Astrocyte of the cerebellum (primary cell): ENCODE data around the gene MRPS18B.

Source experiments
- DNase-seq: peaks from one replicate; pipeline ENCODE4 v3.0.0-alpha.2; 2011; ENCODE audit warnings: low read depth
- H3K4me3 ChIP-seq: 2 replicates; pipeline ENCODE4 v1.5.1; 2011; ENCODE audit warnings: mild to moderate bottlenecking, low read depth, low read length, moderate library complexity
- CTCF ChIP-seq: IDR thresholded peaks from 2 replicates; pipeline ENCODE4 v1.5.1; 2012; ENCODE audit warnings: low read length, low read depth, moderate library complexity, mild to moderate bottlenecking; ENCODE audit errors: missing control alignments
- in situ Hi-C: cut with HindIII; loops from 2 replicates; pipeline ENCODE4 v1.10.0; 2017; ENCODE audit warnings: low sequenced_read_pairs

Gene MRPS18B

GRCh38 chr6:30617565-30618269 is at the start of gene MRPS18B:
Gene MRPS18B (plus strand): TSS chr6:30617840. CDS start chr6:30617866, 26 bp downstream.
- TF ChIP-seq CTCF, result no peak
- peak within 1 kb of the TSS; percentile 86 for H3K4me3 ChIP-seq
- in situ Hi-C loops, result no loop called here
- DNase-seq, result peak; percentile 97

- in situ Hi-C loops, result no loop called here
- no peak overlapping the region for H3K4me3 ChIP-seq
- DNase-seq, result no peak
- no peak for TF ChIP-seq CTCF
Observed at GRCh38 chr6:30568245-30568644, 49.4 kb upstream of the MRPS18B start.

GRCh38 chr6:30570263-30570662 is 47.4 kb upstream of the MRPS18B start:
- in situ Hi-C loops, result no loop called here
- no peak for DNase-seq
- TF ChIP-seq CTCF, result no peak
- H3K4me3 ChIP-seq, result peak overlapping the region; percentile 63

GRCh38 chr6:30570740-30571074 is 46.9 kb upstream of the MRPS18B start:
- peak overlapping the region; percentile 63 for H3K4me3 ChIP-seq
- in situ Hi-C loops, result no loop called here
- TF ChIP-seq CTCF, result no peak
- DNase-seq, result no peak

GRCh38 chr6:30571075-30571761 is 46.4 kb upstream of the MRPS18B start, which contains the start of gene ABCF1:
Gene ABCF1 (plus strand): TSS chr6:30571442. CDS start chr6:30571488, 46 bp downstream.
- TF ChIP-seq CTCF, result no peak
- in situ Hi-C loops, result no loop called here
- peak within 1 kb of the TSS; percentile 63 for H3K4me3 ChIP-seq

GRCh38 chr6:30571762-30572082 is 45.9 kb upstream of the MRPS18B start:
- H3K4me3 ChIP-seq, result peak overlapping the region; percentile 63
- no peak for TF ChIP-seq CTCF
- no peak for DNase-seq
- in situ Hi-C loops, result no loop called here

More at GRCh38 chr6:30571075-30571761, 46.4 kb upstream of the MRPS18B start, which contains the start of gene ABCF1:
- DNase-seq, result peak; percentile 92
